Thoracic aorta (tissue), 2 donors: ENCODE results near the gene SRRM1. TPM values are rescaled to one million over a fixed set of nuclear protein-coding genes. Genes with fewer than 3 reads are reported as not detected.

Experiments
- ATAC-seq: fragments of 150-250 bp; one replicate; pipeline ENCODE4 v1.8.0; 2017; ENCODE audit warnings: low read depth; ENCODE audit not compliant: insufficient number of reproducible peaks, low FRiP score
- DNase-seq: peaks from one replicate; pipeline ENCODE4 v3.0.0-alpha.2; 2020; ENCODE audit warnings: low spot score
- H3K27ac ChIP-seq, 2 donors: fragments of 200-600 bp; sonication (generic); 1 replicate in 1 of 2; 2 replicates in 1 of 2; pipeline ENCODE4 v1.5.1; 2016; ENCODE audit warnings: mild to moderate bottlenecking in 2 of 2, moderate library complexity in 2 of 2
- H3K27me3 ChIP-seq: fragments of 200-600 bp; sonication (generic); replicated peaks from 2 replicates; pipeline ENCODE4 v1.6.0; 2016; ENCODE audit warnings: mild to moderate bottlenecking; ENCODE audit not compliant: insufficient read depth
- H3K36me3 ChIP-seq: fragments of 200-600 bp; sonication (generic); one replicate; pipeline ENCODE4 v1.5.1; 2016
- H3K4me1 ChIP-seq, 2 donors: fragments of 200-600 bp; sonication (generic); 1 replicate in 1 of 2; 2 replicates in 1 of 2; pipeline versions ENCODE4 v1.5.1 to v1.6.0; 2016; ENCODE audit warnings: low read depth in 2 of 2, mild to moderate bottlenecking in 1 of 2; ENCODE audit not compliant: control insufficient read depth in 1 of 2
- H3K4me3 ChIP-seq: fragments of 200-600 bp; sonication (generic); 2 replicates; pipeline ENCODE4 v1.5.1; 2016; ENCODE audit warnings: mild to moderate bottlenecking
- H3K9me3 ChIP-seq: fragments of 200-600 bp; sonication (generic); 2 replicates; pipeline ENCODE4 v1.5.1; 2016
- total RNA-seq, 2 donors: library from RNA; depleted of rRNA; stranded (reverse); fragments of >200 nt; gene quantifications; one replicate each; pipeline versions ENCODE4 v1.1.0 to v1.2.3, GENCODE V29; 2016
- TF ChIP-seq, protein P1 (sequence below): fragments of 200-600 bp; sonication (generic); IDR thresholded peaks from one replicate; pipeline ENCODE4 v1.5.1; 2019; ENCODE audit warnings: antibody characterized with exemption

Gene SRRM1
- total RNA-seq, result 100 to 1,000 TPM in 1 of 2 donors, 10 to 100 TPM in 1; 57.0 to 181 TPM

DNA sequence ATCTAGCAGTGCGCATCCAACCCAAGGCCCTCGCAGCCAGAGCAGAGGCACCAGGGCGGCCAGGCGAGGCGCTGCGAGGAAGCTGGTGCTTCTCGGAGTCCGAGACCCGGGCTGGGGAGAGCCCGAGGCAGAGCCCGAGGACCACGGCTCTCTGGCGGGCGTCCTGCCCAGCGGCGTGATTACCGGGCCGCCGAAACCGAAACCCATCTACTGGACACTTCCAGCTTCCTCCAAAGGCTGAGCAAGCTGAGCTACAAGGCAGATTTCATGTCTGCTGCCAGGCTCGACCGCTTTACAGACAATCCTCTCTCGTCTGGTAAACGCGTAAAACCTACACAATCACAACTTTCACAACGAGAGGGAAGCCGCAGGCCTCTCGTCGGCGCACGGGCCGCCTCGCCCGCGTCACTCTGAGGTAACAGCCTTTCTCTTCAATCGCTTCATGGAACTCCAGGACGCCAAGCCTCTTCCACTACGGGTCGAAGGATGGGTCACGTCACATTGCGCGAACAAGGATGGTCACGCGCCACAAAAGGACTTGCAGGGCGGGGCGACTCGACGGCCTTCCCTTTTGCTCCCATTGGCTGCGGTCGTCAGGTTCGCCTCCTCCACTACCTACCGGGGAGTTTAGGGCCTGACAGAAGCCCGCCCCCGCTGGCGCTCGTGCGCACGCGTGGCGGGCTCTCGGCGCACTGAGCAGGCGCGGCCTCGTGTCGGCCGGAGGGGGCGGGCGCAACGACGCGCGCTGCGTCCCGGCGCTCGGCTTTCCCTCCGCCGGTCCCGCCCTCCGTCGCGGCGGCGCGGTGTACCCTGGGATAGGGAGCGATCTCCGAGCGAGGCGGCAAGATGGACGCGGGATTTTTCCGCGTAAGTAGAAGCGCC lies at the start of gene SRRM1:
TSS of gene SRRM1 (plus strand) at position 822 of the 882 bp plus-strand sequence. CDS start at position 847, 25 bp downstream.
- H3K27ac ChIP-seq, result peak within 1 kb of the TSS; percentile 91 to 99
- H3K27me3 ChIP-seq, result no peaks in the 10 kb centered on the region
- peaks cover 21 to 24% of the 10 kb centered on the region in 2 donors for H3K4me1 ChIP-seq
- ATAC-seq (peak; percentile 98), DNase-seq (peak; percentile 95)
- TF ChIP-seq, protein P1, sequence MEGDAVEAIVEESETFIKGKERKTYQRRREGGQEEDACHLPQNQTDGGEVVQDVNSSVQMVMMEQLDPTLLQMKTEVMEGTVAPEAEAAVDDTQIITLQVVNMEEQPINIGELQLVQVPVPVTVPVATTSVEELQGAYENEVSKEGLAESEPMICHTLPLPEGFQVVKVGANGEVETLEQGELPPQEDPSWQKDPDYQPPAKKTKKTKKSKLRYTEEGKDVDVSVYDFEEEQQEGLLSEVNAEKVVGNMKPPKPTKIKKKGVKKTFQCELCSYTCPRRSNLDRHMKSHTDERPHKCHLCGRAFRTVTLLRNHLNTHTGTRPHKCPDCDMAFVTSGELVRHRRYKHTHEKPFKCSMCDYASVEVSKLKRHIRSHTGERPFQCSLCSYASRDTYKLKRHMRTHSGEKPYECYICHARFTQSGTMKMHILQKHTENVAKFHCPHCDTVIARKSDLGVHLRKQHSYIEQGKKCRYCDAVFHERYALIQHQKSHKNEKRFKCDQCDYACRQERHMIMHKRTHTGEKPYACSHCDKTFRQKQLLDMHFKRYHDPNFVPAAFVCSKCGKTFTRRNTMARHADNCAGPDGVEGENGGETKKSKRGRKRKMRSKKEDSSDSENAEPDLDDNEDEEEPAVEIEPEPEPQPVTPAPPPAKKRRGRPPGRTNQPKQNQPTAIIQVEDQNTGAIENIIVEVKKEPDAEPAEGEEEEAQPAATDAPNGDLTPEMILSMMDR, result peak; percentile 3
- no peaks in the 10 kb centered on the region for H3K9me3 ChIP-seq
- H3K4me3 ChIP-seq, result peak within 1 kb of the TSS; percentile 90
- peaks cover 7% of the 10 kb centered on the region for H3K36me3 ChIP-seq

GRCh38 chr1:24594328-24594598 lies 48.8 kb upstream of the SRRM1 start:
- H3K9me3 ChIP-seq, result no peaks in the 10 kb centered on the region
- H3K36me3 ChIP-seq, result no peaks in the 10 kb centered on the region
- TF ChIP-seq, protein P1, result no peak
- no peak overlapping the region for H3K4me3 ChIP-seq
- ATAC-seq (no peak), DNase-seq (no peak)
- H3K4me1 ChIP-seq, result no peaks in the 10 kb centered on the region
- H3K27ac ChIP-seq, result no peak overlapping the region
- H3K27me3 ChIP-seq, result no peaks in the 10 kb centered on the region

- ATAC-seq (no peak), DNase-seq (no peak)
Measured at GRCh38 chr1:24596401-24596880, 46.7 kb upstream of the SRRM1 start.

GRCh38 chr1:24599265-24599664 lies 43.8 kb upstream of the SRRM1 start:
- H3K9me3 ChIP-seq, result no peaks in the 10 kb centered on the region
- ATAC-seq (no peak), DNase-seq (no peak)
- H3K27ac ChIP-seq, result no peak overlapping the region
- no peaks in the 10 kb centered on the region for H3K36me3 ChIP-seq
- TF ChIP-seq, protein P1, result no peak
- no peaks in the 10 kb centered on the region for H3K27me3 ChIP-seq
- no peaks in the 10 kb centered on the region for H3K4me1 ChIP-seq
- no peak overlapping the region for H3K4me3 ChIP-seq

More at GRCh38 chr1:24596401-24596880, 46.7 kb upstream of the SRRM1 start:
- TF ChIP-seq, protein P1, result no peak
- Histone ChIP-seq H3K27ac (no peak overlapping the region), H3K27me3 (no peaks in the 10 kb centered on the region), H3K4me1 (no peaks in the 10 kb centered on the region), H3K9me3 (no peaks in the 10 kb centered on the region), H3K36me3 (no peaks in the 10 kb centered on the region), H3K4me3 (no peak overlapping the region)

- Histone ChIP-seq H3K36me3 (no peaks in the 10 kb centered on the region), H3K4me3 (no peak overlapping the region), H3K9me3 (no peaks in the 10 kb centered on the region), H3K27ac (no peak overlapping the region), H3K4me1 (no peaks in the 10 kb centered on the region), H3K27me3 (no peaks in the 10 kb centered on the region)
- ATAC-seq, result no peak
- DNase-seq, result no peak
- TF ChIP-seq, protein P1, result no peak
Measured at GRCh38 chr1:24600551-24600950, 42.6 kb upstream of the SRRM1 start.
